Endothelial cell of umbilical vein (primary cell): ENCODE results near the gene SERPINE1. TPM values are rescaled to one million over a fixed set of nuclear protein-coding genes. Genes with fewer than 3 reads are reported as not detected.

Source experiments
- BruUV-seq: library from RNA; stranded (reverse); fragments of 400-500 nt; replicated peaks from 2 replicates; lab custom pipeline; 2021; lab: Mats Ljungman, UMichigan
- CTCF ChIA-PET: fragments of 300-600, 350-600 bp; sonication (Branson Sonifier 250); formaldehyde crosslinking; loops from one replicate; lab custom pipeline; 2021; ENCODE audit warnings: antibody characterized with exemption, inconsistent platforms; lab: Charles Lee
- POLR2A ChIA-PET: fragments of 300-600, 350-600 bp; sonication (Branson Sonifier 250); formaldehyde crosslinking; loops from one replicate; lab custom pipeline; 2021; ENCODE audit warnings: antibody characterized with exemption, inconsistent platforms; lab: Charles Lee
- DNase-seq: peaks from one replicate; pipeline ENCODE4 v3.0.0-alpha.2; 2011; ENCODE audit warnings: low read depth, low spot score
- FAIRE-seq: peaks from 2 replicates; lab custom pipeline; 2011; peaks lifted over from hg19 to GRCh38; lab: Jason Lieb, UNC
- H2AFZ ChIP-seq: 2 replicates; pipeline ENCODE4 v1.6.0; 2012; ENCODE audit warnings: low read depth, low read length, control low read depth, inconsistent platforms
- H3K27ac ChIP-seq: 2 replicates; pipeline ENCODE4 v1.5.1; 2011; ENCODE audit warnings: low read depth, mild to moderate bottlenecking, control low read depth, low read length, moderate library complexity; ENCODE audit not compliant: insufficient read depth
- H3K27me3 ChIP-seq, 2 experiments: 2 replicates each; pipeline versions ENCODE4 v1.6.0 to v1.6.1; 2011; ENCODE audit warnings: low read length in 2 of 2, mixed read lengths in 1 of 2; ENCODE audit not compliant: control insufficient read depth in 2 of 2, insufficient read depth in 2 of 2
- H3K36me3 ChIP-seq, 2 experiments: 2 replicates in 1 of 2; 3 replicates in 1 of 2; pipeline ENCODE4 v1.5.1; 2011; ENCODE audit warnings: low read length in 2 of 2, mild to moderate bottlenecking in 1 of 2, moderate library complexity in 1 of 2; ENCODE audit not compliant: control insufficient read depth in 2 of 2, insufficient read depth in 2 of 2; ENCODE audit errors: extremely low read depth in 1 of 2
- H3K4me1 ChIP-seq: 3 replicates; pipeline ENCODE4 v1.5.1; 2011; ENCODE audit warnings: mild to moderate bottlenecking, low read length; ENCODE audit not compliant: control insufficient read depth, insufficient read depth; ENCODE audit errors: extremely low read depth
- H3K4me2 ChIP-seq: 2 replicates; pipeline ENCODE4 v1.6.1; 2011; ENCODE audit warnings: low read length, control low read depth, mixed read lengths; ENCODE audit not compliant: insufficient read depth
- H3K4me3 ChIP-seq, 3 experiments: fragments of 200-600 bp in 1 of 3; sonication (generic), shearing (Covaris generic) in 1 of 3; replicated peaks in 1 of 3; 2 replicates each; pipeline ENCODE4 v1.5.1; 2011 to 2016; ENCODE audit warnings: control low read depth in 3 of 3, low read length in 3 of 3, mild to moderate bottlenecking in 2 of 3, inconsistent platforms in 1 of 3, low read depth in 1 of 3, moderate library complexity in 1 of 3; ENCODE audit not compliant: insufficient read depth in 1 of 3
- H3K79me2 ChIP-seq: 2 replicates; pipeline ENCODE4 v1.6.0; 2012; ENCODE audit warnings: low read length, inconsistent platforms; ENCODE audit not compliant: control insufficient read depth, insufficient read depth
- H3K9ac ChIP-seq: replicated peaks from 2 replicates; pipeline ENCODE3; 2011; ENCODE audit warnings: low read length, control low read depth; ENCODE audit not compliant: insufficient read depth; ENCODE audit errors: extremely low read depth
- H3K9me1 ChIP-seq: replicated peaks from 3 replicates; pipeline ENCODE4 v1.6.0; 2011; ENCODE audit warnings: mild to moderate bottlenecking, low read length; ENCODE audit not compliant: control insufficient read depth, insufficient read depth; ENCODE audit errors: extremely low read depth
- H3K9me3 ChIP-seq: replicated peaks from 2 replicates; pipeline ENCODE4 v1.5.1; 2012; ENCODE audit warnings: low read length, inconsistent platforms; ENCODE audit not compliant: control insufficient read depth, insufficient read depth
- H4K20me1 ChIP-seq: replicated peaks from 2 replicates; pipeline ENCODE3; 2011; ENCODE audit warnings: mild to moderate bottlenecking, low read length; ENCODE audit not compliant: control insufficient read depth, insufficient read depth; ENCODE audit errors: extremely low read depth
- CTCF ChIP-seq, 2 donors: IDR thresholded peaks; 1 replicate in 1 of 2; 2 replicates in 1 of 2; pipeline ENCODE4 v1.5.1; 2011; ENCODE audit warnings: low read length in 2 of 2, mild to moderate bottlenecking in 2 of 2, moderate library complexity in 2 of 2, control low read depth in 1 of 2, inconsistent platforms in 1 of 2, low read depth in 1 of 2; ENCODE audit not compliant: insufficient read depth in 1 of 2; ENCODE audit errors: extremely low read depth in 1 of 2
- EZH2 ChIP-seq: IDR thresholded peaks from 2 replicates; pipeline ENCODE4 v1.6.1; 2012; ENCODE audit warnings: borderline replicate concordance, low read depth, mild to moderate bottlenecking, moderate library complexity, low read length, inconsistent platforms; ENCODE audit not compliant: severe bottlenecking
- FOS ChIP-seq: IDR thresholded peaks from 2 replicates; pipeline ENCODE4 v1.6.1; 2011; ENCODE audit warnings: mild to moderate bottlenecking, low read length, moderate library complexity, borderline replicate concordance; ENCODE audit not compliant: insufficient read depth
- GATA2 ChIP-seq: IDR thresholded peaks from 2 replicates; pipeline ENCODE4 v1.7.0; 2011; ENCODE audit warnings: low read depth, mild to moderate bottlenecking, moderate library complexity, mixed read lengths, low read length; ENCODE audit not compliant: insufficient read length, insufficient read depth
- JUN ChIP-seq: IDR thresholded peaks from 2 replicates; pipeline ENCODE4 v1.6.1; 2011; ENCODE audit warnings: borderline replicate concordance, low read depth; ENCODE audit not compliant: insufficient read length, insufficient read depth
- MAX ChIP-seq: IDR thresholded peaks from 2 replicates; pipeline ENCODE4 v1.6.1; 2011; ENCODE audit not compliant: insufficient read depth, insufficient read length
- MYC ChIP-seq: IDR thresholded peaks from one replicate; pipeline ENCODE4 v1.6.1; 2011; ENCODE audit warnings: mild to moderate bottlenecking, low read depth, low read length
- POLR2A ChIP-seq: IDR thresholded peaks from 2 replicates; pipeline ENCODE4 v1.6.1; 2012; ENCODE audit warnings: low read depth, mild to moderate bottlenecking, control low read depth, low read length
- POLR2AphosphoS5 ChIP-seq: IDR thresholded peaks from 2 replicates; pipeline ENCODE4 v1.6.1; 2012; ENCODE audit warnings: low read depth, mild to moderate bottlenecking, control low read depth, low read length, moderate library complexity; ENCODE audit not compliant: insufficient read depth
- dilution Hi-C: fragments of 300-500 bp; cut with MboI; formaldehyde crosslinking; loops from one replicate; pipeline ENCODE4 v1.15.0; 2019; ENCODE audit warnings: low sequenced_read_pairs; ENCODE audit not compliant: extremely low pct_ligation_motif_present
- intact Hi-C: fragments of 100-400 bp; cut with micrococcal nuclease; formaldehyde crosslinking; loops from one replicate; pipeline ENCODE4 v1.10.0; 2022
- polyA plus RNA-seq, 4 experiments: library from polyadenylated mRNA; depleted of rRNA in 3 of 4; stranded (reverse) in 3 of 4; unstranded in 1 of 4; fragments of >200 nt; gene quantifications; 2 replicates each; pipeline versions ENCODE4 v1.2.1 to v1.2.3, GENCODE V29; 2011 to 2012; ENCODE audit warnings: missing spikeins in 1 of 4
- total RNA-seq: library from RNA; stranded (reverse); gene quantifications from 2 replicates; pipeline ENCODE4 v1.2.3, GENCODE V29; 2021

The SERPINE1 gene
- total and polyA plus RNA-seq, 2 donors (not counting 3 experiments of a cell fraction or from before 2014, with no cell fraction given) = 2,296 to 4,637 TPM

- H3K36me3 ChIP-seq = no peaks in the 10 kb centered on the region
- H3K27ac ChIP-seq = peak overlapping the region; percentile 94
- DNase-seq (peak; percentile 95), FAIRE-seq (peak; percentile 93)
- ChIA-PET POLR2A (interaction anchor here (1.5 to 8.8 kb wide), 5 partner anchors 10 to 29 kb away, joined by 3 to 132 read pairs (median 15); partner anchors contain the start of gene SERPINE1), CTCF (interaction anchor here (1.2 to 1.9 kb wide), 7 partner anchors 8 to 31 kb away, joined by 3 to 10 read pairs (median 5); partner anchors contain the start of gene SERPINE1)
- no TSS peak for BruUV-seq
- H3K79me2 ChIP-seq = peaks cover 8% of the 10 kb centered on the region
- no peaks in the 10 kb centered on the region for H4K20me1 ChIP-seq
- no peak overlapping the region for H2AFZ ChIP-seq
- TF ChIP-seq EZH2 (no peak), POLR2A (peak; percentile 60), CTCF (IDR thresholded peaks at IDR 0.05; ENCODE audit: extremely low read depth in 1 of 2, insufficient read depth in 1 of 2, low read depth in 1 of 2, low read length in 2 of 2) (no peak), MYC (peak; percentile 68), GATA2 (no peak), JUN (no peak), MAX (peak; percentile 31), FOS (peak; percentile 39), POLR2AphosphoS5 (peak; percentile 76)
- no peaks in the 10 kb centered on the region for H3K9me1 ChIP-seq
- no peaks in the 10 kb centered on the region for H3K27me3 ChIP-seq
- no peaks in the 10 kb centered on the region for H3K9me3 ChIP-seq
- peak overlapping the region; percentile 85 for H3K9ac ChIP-seq
- intact Hi-C loops = loop anchor here (1.0 kb wide), 1 partner anchor 8 kb away; no protein-coding TSS in a partner anchor
- dilution Hi-C loops = no loop called here
- peaks cover 57% of the 10 kb centered on the region for H3K4me1 ChIP-seq
- peak overlapping the region; percentile 31 for H3K4me2 ChIP-seq
- H3K4me3 ChIP-seq = no peak overlapping the region
Observed at GRCh38 chr7:101108330-101108857, 18.5 kb upstream of the SERPINE1 start.
